ENCODE data around the gene ACBD4. TPM values are rescaled to one million over a fixed set of nuclear protein-coding genes. Genes with fewer than 3 reads are reported as not detected.

The ACBD4 gene
- total RNA-seq, 1 donor from 2014 or later = 3.2 TPM

DNA sequence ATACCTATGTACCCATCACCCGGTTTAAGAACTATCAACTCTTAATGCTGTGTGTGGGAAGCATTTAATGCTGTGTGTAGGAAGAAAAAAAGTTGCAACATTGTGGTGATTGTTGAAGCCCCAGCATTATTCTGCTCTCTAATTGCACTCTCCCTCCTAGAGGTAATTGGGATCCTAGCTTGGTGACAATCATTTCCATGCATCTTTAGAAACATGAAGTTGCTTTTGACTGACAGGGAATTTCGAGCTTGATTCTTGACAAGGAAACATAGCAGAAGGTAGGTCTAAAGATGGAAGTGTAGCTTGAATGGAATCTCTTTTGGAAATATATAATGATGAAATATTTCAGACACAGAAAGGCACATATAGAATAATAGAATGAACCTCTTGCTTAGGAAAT is 53.5 kb downstream of the ACBD4 start:
- DNase-seq (ENCODE audit: low read depth in 2 of 2) = no peak

DNA sequence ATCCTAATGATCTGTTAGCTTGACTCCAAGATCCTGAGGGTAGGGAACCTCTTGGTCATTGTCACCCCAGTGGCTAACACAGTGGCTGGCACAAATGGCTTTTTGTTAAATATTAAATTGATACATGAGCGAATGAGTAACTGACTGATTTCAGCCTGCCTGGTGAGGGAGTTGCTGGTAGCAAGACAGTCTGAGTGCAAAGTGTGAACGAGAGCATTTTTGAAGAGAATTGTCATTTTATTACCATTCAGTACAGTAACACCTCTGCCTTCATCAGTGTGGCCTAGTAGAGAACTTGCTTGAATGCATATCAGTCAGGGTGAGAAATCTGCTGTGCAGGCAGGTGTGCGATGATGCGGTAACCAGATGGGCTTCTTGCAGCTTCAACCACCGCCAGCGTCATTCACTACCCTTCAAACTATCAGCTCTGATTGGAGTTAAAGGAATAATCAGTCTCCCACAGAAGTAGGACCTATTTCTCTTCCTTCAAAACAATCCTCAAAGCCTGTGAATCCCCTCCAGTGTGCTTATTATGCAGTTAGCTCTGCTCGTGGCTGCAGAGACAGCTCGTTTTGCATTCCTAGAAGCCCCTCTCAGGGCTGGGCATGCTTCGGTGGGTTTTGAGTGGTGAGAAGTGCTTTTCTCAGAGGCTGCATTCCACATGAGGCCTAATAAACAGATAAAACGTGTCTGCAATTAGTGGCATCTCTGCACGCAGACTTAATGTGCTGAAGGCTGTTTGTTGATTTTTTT is 55.2 kb downstream of the ACBD4 start:
- no peak for DNase-seq (ENCODE audit: low read depth in 2 of 2)

Other genes with a start within 250 kb of the ACBD4 start
- gene EFTUD2, start 236.2 kb upstream of the ACBD4 start, total RNA-seq = 116 and 136 TPM in 2 replicates
- gene GFAP, start 220.2 kb upstream of the ACBD4 start, total RNA-seq = not detected in 2 replicates
- gene KIF18B, start 187.9 kb upstream of the ACBD4 start, total RNA-seq = 0.60 and 1.3 TPM in 2 replicates
- gene C1QL1, start 167.4 kb upstream of the ACBD4 start, total RNA-seq = under 0.01 TPM in 1 of 2 replicates, not detected in the other
- 15.5 and 22.4 TPM in 2 replicates for gene DCAKD, start 84.1 kb upstream of the ACBD4 start, total RNA-seq
- 42.5 and 61.3 TPM in 2 replicates for gene NMT1, start 74.4 kb upstream of the ACBD4 start, total RNA-seq
- 10.9 and 12.3 TPM in 2 replicates for gene PLCD3, start 3.2 kb upstream of the ACBD4 start, total RNA-seq
- 4.8 and 7.1 TPM in 2 replicates for gene HEXIM1, start 12.8 kb downstream of the ACBD4 start, total RNA-seq
- gene HEXIM2, start 26.2 kb downstream of the ACBD4 start, total RNA-seq = 2.6 and 3.1 TPM in 2 replicates
- 0.65 and 0.79 TPM in 2 replicates for gene FMNL1, start 86.2 kb downstream of the ACBD4 start, total RNA-seq
- not detected in 2 replicates for gene SPATA32, start 126.4 kb downstream of the ACBD4 start, total RNA-seq
- gene MAP3K14, start 181.3 kb downstream of the ACBD4 start, total RNA-seq = 1.1 and 1.8 TPM in 2 replicates

Data from lung microvascular endothelial cell (primary cell).